HG02610 (cell line): ENCODE results near the gene RPS3.
"Not testable (repeated sequence)": the region's sequence is repeated elsewhere in the genome, so short reads cannot be mapped to it uniquely, and the experiment has no call there.

Source experiments
- ATAC-seq: cut with Tn5 transposase; IDR thresholded peaks from one replicate; pipeline ENCODE4 v1.9.1; 2021; ENCODE audit warnings: mild to moderate bottlenecking, moderate library complexity; ENCODE audit not compliant: unreplicated experiment

The RPS3 gene

DNA sequence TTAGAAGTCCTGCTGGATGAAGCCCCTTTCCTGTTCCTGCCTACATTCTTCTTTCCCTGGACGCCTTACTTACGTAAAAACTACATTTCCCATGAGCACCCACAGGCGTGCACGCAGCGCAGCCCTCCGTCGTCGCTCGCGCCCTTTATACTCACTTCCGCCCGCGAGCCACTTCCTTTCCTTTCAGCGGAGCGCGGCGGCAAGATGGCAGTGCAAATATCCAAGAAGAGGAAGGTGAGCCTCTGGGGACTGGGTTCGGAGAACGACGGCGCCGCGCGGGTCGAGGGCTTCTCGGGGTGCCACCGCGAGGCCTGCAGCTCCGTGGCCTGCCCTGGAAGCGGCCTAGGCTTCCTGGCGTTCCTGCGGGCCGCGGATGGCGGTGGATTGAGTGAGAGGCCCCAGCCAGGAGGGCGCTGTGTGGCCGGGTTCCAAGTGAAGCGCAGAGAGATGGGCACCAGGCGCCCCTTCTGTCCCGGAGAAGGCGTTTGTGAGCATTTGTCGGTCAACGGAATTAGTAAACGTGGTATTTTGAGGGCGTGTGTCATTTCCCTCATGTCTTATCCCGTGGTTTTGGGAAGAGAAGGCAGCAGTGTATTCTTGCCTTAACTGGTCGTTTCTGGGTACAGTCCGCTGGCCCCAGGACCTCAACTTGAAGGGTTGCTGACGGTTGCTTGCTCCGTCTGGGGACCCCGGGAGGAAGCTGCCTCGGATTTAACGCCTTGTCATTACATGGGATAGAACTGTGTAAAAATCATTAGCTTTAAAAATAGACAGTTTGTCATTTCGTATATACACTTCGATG lies at the start of gene RPS3:
RPS3 (plus strand) TSS at position 175 of the 802 bp plus-strand sequence; CDS start at position 205, 30 bp downstream.
- ATAC-seq, result peak; percentile 87

DNA sequence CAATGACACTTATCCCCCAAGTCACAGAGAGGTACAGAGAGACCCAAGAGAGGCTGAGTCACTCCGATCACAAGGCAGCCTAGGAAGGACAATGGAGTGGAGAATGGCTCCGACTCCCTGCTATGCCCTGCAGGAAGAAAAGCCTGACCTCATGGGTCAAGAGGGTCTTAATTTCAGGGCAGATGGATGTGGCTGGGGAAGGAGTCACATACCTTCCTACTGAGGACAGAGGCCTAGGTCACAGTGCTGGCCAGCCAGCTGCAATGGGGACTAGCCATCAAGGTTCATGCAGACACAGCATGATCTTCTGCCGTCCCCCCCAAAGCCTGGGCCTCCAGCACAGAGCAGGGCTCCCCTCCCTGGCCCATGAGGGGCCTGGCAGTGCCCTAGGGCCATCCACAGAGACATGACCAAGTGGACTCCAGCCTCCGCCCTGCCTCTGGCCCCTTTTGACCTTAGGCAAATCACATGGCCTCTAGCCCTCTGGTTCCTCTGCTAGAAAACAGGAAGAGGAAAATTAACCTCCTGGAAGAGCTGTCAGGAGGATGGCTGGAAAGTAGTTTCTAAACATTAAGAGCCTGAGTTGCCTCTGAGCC lies 49.7 kb upstream of the RPS3 start:
- ATAC-seq, result no peak

DNA sequence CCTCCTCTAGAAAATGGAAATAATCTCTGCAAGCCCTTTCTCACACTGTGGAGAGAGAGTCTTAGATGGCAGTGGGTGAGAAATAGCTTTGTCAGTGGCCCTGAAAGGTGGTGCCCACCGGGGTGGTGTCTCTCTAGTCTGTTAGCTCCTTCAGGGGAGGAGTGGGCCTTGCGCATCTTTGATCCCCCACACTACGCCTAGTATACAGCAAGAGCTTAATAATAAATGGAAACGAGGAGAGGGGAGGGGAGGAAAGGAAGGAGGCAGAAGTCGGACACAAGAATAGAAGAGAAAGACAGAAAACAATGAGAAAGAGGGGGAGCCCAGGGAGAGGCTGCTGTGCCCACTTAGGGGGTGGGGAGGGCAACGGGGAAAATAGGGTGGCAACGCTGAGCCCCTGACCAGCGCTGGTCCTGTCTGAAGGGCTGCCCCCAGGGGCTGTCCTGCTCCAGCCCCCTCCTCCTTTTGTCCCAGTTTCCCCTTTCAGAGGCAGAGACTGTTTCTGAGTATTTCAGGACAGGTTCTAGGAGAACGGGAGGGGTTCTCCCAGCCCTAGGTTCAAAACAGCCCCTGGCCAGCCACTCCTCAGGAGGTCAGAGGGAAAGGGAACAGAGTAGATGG lies 49.1 kb upstream of the RPS3 start:
- no peak for ATAC-seq

DNA sequence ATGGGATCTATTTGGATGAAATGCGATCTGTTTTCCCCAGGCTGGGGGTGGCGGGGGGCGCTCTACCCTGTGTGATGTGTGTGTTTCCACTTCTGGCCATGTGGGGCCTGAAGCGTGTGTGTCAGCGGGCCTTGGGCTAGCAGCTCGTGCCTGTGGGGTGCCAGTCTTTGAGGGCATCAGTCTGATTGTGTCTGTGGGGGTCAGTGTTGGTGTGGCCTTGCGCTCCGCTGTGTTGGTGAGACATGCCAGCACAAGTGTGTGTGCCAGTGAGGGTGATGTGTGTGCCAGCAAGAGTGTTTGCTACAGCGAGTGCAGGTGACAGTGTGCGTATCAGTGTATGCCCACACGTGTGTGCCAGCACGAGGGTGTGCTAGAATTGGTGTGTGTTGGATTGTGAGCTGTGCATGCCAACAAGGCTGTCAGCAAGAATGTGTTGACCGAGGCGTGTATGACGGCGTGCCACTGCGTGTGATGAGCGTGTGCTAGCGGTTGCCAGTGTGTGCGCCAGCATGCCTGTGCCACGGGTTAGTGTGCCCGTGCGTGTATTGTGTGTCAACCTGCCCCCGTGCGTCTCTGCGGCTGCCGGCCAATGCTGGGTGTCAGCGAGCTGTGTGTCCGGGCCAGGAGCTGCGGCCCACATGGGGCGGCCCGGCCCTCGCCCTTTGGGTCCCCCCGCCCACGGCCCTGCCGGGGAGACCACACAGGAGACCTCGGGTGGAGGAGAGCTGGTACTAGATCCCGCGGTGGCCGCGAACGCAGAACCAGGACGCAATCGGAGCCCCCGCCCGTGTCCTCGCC lies 48.4 kb upstream of the RPS3 start:
- ATAC-seq, result no peak

DNA sequence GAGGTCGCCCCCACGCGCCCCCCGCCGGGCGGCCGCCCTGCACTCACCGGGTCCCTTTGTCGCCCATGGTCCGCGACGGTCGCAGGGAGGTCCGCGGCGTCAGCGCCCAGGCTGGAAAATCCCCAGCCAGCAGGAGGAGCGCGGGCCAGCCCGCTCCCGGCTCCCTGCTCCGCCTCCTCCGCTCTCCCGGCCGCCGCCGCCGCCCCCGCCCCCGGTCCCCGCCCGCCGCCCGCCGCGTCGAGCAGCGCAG lies 47.9 kb upstream of the RPS3 start, which contains the start of gene ARRB1:
ARRB1 (minus strand) TSS at position 121 of the 250 bp plus-strand sequence; CDS start at position 67, 54 bp downstream.
- no peak for ATAC-seq

DNA sequence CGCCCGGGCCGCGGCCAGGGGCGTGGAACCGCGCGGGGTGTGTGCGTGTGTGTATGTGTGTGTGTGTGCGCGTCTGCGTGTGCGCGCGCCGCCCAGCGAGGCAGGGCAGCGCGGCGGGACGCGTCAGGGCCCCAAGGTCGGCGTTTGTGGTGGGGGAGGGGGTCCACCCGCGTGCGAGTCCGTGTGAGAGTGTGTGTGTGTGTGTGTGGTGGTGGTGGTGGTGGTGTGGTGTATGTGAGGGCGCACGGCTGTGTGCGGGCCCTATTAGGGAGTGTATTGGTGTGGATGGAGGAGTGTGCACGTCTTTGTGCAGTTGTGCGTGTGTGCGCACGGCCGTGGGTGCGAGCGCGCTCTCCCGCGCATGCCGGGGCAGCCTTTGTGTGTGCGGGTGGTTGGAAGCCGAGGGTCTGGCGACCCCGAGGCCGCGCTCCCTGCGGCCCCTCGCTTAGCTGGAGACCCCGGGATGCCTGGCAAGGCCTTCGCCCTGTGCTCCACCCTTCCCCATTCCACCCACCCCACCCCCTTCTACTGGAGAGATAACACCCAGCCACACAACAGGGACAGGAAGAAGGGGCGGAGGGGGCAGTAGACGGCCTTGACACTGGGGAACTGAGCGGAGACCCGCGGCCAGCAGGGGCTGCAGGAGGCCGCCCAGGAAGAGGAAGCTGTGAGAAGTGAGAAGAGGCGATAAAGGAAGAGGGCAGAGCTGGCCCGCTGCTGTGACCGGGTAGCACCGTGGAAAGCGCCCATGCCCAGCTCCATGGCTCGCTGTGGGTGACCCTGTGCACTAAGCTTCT lies 47.3 kb upstream of the RPS3 start:
- no peak for ATAC-seq

DNA sequence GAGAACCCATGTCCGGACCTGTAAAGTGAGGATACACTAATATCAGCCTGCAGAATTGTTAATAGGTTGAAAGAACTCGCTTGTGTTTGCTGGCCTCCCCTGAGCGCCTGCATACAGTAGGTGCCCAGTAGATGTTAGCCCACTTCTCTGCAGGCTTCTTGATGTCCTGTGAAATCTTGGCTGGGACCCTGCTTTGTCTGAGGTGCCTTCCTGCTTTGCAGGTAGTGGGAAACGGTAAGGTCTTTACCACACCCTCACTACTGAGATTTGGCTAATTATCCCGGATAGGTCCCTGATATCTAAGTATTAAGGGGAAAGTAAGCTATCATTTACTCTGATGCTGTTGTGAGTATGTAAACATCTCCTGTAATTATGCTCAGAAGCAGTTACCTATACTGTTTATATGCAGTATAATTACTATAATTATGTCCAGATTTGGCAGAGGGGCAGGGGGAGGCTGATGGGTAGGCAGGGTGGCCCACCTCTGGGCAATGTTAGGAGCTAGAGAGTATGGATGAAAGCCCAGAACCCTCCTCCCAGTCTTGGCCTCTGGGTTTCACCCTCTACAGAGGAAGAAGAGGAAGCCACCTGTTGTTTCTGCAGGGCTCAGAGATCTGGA lies 46.6 kb upstream of the RPS3 start:
- ATAC-seq, result no peak

DNA sequence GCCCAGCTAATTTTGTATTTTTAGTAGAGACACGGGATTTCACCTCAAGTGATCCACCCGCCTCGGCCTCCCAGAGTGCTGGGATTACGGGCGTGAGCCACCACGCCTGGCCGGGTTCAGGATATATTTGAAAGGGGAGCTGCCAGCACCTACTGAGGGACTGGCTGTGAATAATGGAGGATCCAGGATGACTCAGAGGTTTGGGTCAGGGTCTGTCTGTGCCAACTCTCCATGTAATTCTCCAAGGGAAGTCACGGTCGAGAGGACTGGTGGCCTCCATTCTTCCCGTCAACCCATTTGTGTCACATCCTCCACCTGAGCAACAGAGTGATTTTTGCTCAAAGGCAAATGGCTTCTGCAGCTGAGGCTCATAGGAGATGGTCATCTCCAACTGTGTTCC lies 44.3 kb upstream of the RPS3 start:
- ATAC-seq, result no peak

DNA sequence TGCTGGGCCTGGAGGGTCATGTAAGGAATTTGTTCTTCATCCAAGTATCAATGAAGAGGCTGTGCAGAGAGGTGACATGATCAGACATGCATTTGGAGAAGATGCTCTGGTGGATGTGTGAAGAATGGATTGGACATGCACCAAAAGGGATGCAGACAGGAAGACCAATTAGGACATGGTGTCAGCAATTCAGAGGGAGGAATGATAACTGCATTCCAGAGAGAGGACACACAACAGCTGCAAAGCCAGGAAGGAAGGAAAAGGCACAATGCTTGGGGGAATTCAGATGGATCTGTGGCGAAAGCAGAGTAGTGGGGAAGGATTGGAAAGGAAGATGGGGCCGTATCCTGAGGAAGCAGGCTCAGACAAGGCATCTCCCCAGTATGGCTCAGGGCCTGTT lies 42.7 kb upstream of the RPS3 start:
- no peak for ATAC-seq

DNA sequence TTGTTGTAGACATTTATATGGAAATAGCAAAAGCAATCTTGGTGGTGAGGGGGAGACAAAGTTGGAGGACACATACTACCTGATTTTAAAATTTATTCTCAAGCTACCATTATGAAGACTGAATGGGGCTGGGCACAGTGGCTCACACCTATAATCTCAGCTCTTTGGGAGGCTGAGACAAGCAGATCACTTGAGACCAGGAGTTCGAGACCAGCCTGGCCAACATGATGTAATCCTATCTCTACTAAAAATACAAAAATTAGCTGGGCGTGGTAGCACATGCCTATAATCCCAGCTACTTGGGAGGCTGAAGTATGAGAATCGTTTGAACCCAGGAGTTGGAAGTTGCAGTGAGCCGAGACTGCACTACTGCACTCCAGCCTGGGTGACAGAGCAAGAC lies 37.0 kb upstream of the RPS3 start:
- ATAC-seq, result not testable (repeated sequence)

DNA sequence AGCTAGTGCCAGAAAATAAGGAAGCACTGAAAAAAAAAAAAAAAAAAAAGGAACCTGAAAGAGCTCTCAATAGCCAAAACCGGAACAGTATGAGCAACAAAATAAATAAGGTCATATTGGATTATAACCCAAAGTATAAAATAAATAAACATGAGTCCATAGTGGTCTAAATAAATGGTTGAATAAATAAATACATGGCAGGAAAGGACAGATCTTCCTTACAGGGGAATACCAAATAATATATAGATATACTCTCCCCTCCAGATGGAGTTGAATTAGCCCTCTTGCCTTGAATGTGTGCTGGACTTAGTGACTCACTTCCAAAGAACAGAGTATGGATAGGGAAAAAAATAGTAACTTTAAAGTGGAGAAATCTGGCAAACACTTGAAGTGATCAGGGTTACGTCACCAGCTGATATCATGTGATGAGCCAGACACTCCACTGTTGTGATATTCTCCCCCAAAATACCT lies 33.6 kb upstream of the RPS3 start:
- no peak for ATAC-seq

DNA sequence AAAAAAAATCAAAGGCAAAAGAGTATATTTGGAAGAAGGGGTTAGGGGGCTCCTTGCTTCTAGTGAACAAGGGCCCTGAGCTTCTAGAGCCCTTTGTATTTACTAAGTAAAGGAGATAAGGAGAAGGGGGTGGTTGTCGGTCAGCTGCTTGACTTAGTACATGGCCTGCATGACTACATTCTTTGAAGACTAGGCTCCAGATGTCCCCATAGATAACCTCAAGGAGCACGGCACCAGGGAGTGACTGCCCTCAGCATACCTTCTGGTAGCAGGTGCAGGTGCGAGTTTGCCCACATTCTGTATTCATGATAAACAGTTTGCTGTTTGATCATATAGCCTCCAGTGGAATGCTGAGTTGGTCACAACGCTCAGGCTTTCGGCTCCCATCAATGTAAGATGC lies 32.5 kb upstream of the RPS3 start:
- not testable (repeated sequence) for ATAC-seq

DNA sequence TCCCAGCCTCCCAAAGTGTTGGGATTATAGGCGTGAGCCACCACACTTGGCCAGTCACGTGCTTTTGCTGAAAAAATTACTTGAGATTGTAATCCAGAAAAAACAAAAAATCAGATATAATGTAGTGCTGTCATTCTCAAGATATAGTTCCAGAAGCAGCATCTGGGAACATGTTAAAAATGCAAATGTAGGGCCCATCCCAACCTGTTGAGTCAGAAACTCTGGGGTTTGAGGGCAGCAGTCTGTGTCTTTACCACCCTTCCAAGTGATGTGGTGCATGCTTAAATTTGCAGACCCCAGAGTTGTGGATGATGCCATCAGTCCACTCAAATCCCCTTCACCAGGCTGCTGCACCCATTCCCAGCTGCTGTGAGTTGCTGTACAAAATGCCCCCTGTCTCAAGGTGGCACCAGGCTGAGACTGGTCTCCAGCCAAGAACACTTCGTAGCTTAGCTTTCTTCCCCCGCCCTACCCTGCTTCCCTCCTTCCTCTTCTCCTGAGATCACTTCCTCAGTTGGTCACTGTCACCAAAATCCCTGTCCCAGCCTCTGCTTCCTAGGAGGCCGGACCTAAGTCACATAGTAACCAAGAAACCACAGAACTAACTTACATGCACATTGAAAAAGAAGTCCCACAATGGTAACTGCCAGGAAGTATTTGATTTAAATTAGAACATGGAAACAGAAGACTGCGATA lies 29.6 kb upstream of the RPS3 start:
- ATAC-seq, result no peak

DNA sequence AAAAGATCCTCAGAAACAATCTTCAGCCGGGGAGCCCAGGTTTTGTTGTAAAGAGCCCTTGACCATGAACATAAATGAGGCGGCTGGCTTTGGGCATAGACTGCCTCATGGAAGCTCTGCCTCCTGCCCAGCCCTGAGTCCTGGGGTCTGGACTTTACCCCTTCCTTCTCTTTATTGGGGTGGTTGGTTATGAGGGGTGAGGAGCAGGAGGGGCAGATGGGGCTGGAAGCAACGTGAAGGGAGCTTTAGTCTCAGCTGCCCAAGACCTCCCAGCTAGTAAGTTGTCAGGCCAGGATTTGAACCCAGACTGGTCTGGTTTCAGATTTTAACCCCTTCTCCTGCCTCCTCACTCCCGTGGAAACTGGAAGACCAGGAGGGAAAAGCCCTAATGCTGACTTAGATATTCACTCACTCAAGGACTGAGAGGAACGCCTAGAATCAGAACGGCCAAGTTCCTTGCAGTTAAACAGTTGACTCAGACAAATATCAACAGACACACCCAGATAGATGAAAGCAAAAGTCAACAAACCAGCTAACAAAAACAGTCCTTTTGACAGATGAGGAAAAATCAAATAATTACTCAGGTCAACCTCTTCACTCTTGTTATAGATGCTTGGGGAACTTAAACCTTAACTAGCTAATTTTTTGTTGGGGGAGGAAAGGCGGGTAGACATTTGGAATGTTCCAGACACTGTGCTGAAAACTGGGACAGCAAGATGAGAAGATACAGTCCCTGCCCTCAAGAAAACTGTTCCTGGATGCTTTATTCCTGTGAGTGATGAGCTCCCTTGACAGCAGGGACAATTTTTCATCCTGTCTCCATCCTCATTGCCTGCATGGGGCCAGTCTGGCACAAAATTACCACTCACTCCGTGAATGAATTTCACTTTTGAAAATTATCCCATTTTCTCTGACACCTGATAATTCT lies 27.1 kb upstream of the RPS3 start:
- ATAC-seq, result no peak

DNA sequence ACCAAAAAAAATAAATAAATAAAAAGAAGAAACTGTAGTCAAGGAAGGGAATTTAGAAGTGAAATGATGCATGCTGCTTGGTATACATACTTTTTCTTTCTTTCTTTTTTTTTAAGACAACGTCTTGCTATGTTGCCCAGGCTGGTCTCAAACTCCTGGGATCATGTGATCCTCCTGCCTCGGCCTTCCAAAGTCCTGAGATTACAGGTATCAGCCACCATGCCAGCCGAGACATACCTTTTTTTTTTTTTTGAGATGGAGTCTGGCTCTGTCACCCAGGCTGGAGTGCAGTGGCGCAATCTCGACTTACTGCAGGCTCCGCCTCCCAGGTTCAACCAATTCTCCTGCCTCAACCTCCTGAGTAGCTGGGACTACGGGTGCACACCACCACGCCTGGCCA lies 26.1 kb upstream of the RPS3 start:
- no peak for ATAC-seq

DNA sequence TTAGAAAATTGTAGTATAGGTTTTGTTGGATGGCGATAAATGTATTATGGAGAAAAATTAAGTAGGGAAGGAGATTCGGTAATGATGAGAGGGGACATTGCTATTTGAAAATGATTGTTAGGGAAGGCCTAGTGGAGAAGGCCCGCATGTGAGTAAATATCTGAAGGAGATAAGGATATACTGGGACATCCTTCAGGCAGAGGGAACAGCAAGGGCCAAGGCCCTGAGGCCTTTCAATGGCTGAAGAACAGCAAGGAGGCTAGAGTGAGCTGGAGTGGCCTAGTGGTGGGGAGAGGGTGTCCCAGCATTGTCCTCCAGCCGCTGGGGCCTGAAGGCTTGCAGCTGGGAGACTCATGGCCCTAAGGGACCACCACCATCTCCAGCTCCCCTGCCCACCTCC lies 24.7 kb upstream of the RPS3 start:
- ATAC-seq, result no peak

DNA sequence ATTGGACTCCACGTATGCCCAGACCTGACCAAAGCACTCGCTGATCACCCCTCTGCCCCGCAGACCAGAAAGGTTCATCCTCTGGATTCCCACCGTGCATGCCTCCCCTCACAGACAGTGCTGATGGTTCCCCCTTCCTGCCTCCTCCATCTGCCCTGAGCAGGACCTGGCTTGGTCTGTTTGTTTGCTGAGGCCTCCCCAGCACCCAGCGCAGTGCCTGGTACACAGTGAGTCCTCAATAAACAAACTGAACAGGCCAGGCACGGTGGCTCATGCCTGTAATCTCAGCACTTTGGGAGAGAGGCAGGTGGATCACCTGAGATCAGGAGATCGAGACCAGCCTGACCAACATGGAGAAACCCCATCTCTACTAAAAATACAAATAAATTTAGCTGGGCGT lies 23.7 kb upstream of the RPS3 start:
- no peak for ATAC-seq

DNA sequence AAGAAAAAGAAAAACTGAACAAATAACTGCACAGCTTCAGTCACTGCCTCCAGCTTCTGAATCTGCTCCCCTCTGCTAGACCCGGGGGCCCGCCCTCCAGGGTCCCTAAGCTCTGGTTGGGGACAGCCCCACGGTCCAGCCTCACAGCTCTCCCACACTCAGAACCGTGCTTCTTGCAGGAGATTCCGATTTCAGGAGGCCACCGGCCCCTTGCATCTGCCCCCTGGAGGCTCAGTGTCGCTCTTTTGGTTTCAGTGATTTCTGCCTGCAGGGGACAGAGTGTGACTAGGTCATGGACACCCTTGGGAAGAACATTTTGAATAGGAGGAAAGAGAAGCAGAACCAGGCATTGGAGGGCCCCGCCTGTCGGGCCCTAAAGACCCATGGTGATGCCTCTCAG lies 23.1 kb upstream of the RPS3 start:
- no peak for ATAC-seq

DNA sequence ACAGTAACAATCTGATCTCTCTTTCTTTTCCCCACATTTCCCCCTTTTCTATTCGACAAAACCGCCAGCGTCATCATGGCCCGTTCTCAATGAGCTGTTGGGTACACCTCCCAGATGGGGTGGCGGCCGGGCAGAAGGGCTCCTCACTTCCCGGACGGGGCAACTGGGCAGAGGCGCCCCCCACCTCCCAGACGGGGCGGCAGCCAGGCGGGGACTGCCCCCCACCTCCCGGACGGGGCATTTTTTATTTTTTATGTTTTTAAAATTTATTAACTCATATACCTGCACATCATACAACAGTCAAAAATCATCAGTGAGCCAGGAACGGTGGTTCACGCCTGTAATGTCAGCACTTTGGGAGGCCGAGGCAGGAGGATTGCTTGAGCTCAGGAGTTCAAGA lies 20.5 kb upstream of the RPS3 start:
- ATAC-seq, result not testable (repeated sequence)
